Islet precursor cell (in vitro differentiated cells): Measurements from ENCODE around the gene NCKIPSD.

Experiments used
- DNase-seq: peaks from one replicate; pipeline ENCODE4 v3.0.0-alpha.2; 2018

The NCKIPSD gene

GRCh38 chr3:48678056-48678455, 7.7 kb downstream of the NCKIPSD start:
- no peak for DNase-seq

GRCh38 chr3:48674505-48674904, 11.2 kb downstream of the NCKIPSD start:
- DNase-seq: no peak

GRCh38 chr3:48672522-48672921, 13.2 kb downstream of the NCKIPSD start:
- DNase-seq: no peak

GRCh38 chr3:48664929-48665328, 20.8 kb downstream of the NCKIPSD start:
- DNase-seq: no peak

GRCh38 chr3:48664313-48664644, 21.4 kb downstream of the NCKIPSD start:
- no peak for DNase-seq

GRCh38 chr3:48663489-48664312, 22.0 kb downstream of the NCKIPSD start:
- DNase-seq: peak; percentile 99

GRCh38 chr3:48662753-48663488, 22.8 kb downstream of the NCKIPSD start, which contains the start of gene CELSR3:
Gene CELSR3, minus strand, starts transcription at chr3:48662886. Its CDS starts 252 bp downstream, at chr3:48662634.
- peak; percentile 88 for DNase-seq

GRCh38 chr3:48662145-48662752, 23.5 kb downstream of the NCKIPSD start:
- DNase-seq: no peak

- DNase-seq: peak; percentile 90
These were observed 24.1 kb downstream of the NCKIPSD start for GRCh38 chr3:48661501-48662144.

- DNase-seq: no peak
These were observed 24.8 kb downstream of the NCKIPSD start for GRCh38 chr3:48660800-48661400.

- no peak for DNase-seq
These were observed 28.9 kb downstream of the NCKIPSD start for GRCh38 chr3:48656841-48657281.

- peak; percentile 94 for DNase-seq
These were observed 29.5 kb downstream of the NCKIPSD start for GRCh38 chr3:48656061-48656840.

GRCh38 chr3:48655606-48656005, 30.1 kb downstream of the NCKIPSD start:
- DNase-seq: no peak

GRCh38 chr3:48655063-48655462, 30.7 kb downstream of the NCKIPSD start:
- DNase-seq: no peak

GRCh38 chr3:48652923-48653715, 32.6 kb downstream of the NCKIPSD start:
- no peak for DNase-seq

GRCh38 chr3:48651771-48652170, 33.9 kb downstream of the NCKIPSD start:
- no peak for DNase-seq

- DNase-seq: no peak
These were observed 35.0 kb downstream of the NCKIPSD start for GRCh38 chr3:48650723-48651122.

GRCh38 chr3:48648188-48648850, 37.4 kb downstream of the NCKIPSD start:
- no peak for DNase-seq

- no peak for DNase-seq
These were observed 38.0 kb downstream of the NCKIPSD start for GRCh38 chr3:48647714-48648113.
